SH-SY5Y (cell line): ENCODE measurements around the gene ADAMTS13.

ENCODE experiments used
- GATA2 ChIP-seq: IDR thresholded peaks from 2 replicates; pipeline ENCODE4 v1.6.1; 2011; ENCODE audit warnings: mild to moderate bottlenecking, low read depth, low read length
- GATA3 ChIP-seq: IDR thresholded peaks from 2 replicates; pipeline ENCODE4 v1.6.1; 2011; ENCODE audit warnings: low read depth, mild to moderate bottlenecking, low read length, moderate library complexity

DNA sequence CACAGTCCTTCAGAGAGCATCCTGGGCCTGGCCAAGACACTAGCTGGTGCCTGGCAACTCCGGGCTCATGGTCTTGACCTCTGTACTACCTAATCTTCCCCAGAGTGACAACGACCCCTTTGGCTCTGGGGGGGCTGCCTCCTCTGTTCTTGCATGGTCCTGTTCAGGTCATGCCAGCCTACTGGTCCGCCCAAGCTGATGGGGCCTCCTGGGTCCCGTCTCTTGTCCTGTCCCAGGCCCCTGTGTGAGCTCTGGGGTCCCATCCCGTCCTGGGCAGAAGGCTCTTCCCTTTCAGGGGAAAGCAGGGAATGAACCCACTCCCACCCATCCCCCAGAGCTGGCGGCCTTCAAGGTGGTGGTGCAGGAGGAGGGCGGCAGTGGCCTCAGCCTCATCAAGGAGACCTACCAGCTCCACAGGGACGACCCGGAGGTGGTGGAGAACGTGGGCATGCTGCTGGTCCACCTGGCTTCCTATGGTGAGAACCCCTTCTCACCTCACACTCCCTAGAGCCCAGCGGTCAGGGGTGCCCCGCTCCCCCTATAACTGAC lies 17.6 kb upstream of the ADAMTS13 start:
- TF ChIP-seq GATA3 (no peak), GATA2 (no peak)
